Fibroblast of skin of abdomen (primary cell): ENCODE data around the gene ENTPD1.
"Not testable (repeated sequence)": the region's sequence is repeated elsewhere in the genome, so short reads cannot be mapped to it uniquely, and the experiment has no call there.

Experiments
- DNase-seq: peaks from one replicate; pipeline ENCODE4 v3.0.0-alpha.2; 2013

Gene ENTPD1

DNA sequence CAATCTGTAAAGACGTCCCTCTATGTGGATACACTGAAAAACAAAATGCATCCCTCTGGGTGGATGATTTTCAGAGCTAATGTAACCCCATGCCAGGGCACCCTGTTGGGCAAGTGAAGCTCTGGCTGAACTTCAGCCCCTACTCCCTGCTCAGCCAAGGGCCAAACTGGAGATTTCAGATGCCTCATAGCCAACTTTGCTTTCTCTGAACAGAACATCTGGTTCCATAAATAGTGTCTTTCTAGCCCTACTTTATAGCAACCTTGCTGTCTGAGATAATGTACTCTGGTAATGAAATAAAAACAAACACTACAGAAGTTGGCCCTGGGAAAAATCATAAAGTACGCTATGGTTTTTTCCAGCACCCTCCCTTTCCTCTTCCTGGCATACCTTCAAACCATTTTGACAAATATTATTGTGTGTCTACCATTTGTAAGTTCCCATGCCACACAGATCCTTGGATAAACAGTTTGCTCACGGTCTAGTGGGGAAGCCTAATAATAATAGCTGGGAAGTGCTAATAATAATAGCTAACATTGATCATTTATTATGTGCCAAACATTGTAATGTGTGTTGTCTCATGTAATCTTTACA lies 3.4 kb downstream of the ENTPD1 start:
- no peak for DNase-seq

- no peak for DNase-seq
Measured at GRCh38 chr10:95761939-95762492, 6.1 kb downstream of the ENTPD1 start.

GRCh38 chr10:95767884-95768556 lies 12.1 kb downstream of the ENTPD1 start:
- DNase-seq, result no peak

DNA sequence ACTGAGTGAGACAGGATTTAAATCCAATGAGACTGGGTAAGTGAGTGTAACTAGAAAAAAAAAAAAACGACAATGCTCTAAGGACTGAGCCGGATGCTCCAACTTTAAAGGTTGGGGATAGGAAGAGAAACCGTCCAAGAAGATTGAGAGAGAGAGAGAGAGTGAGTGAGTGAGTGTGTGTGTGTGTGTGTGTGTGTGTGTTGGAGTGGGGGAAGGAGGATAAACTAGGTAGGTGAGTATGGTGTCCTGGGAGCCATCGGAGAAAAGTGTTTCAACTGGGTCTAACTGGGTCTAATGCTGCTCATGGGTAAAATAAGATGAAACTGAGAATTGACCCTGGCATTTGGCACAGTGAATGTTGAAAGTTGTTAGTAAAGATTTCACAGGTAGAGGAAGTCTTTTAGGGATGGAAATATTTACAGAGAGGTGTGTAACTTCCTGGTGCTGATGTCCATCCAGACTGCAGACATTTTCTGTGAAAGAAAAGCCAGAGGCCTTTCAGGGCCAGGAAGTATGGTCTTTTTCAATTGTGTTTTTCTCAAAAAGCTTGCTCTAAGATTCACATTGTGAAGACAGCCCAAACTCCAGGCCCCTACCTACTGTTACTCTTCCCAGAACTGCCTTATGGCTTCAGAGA lies 14.2 kb downstream of the ENTPD1 start:
- no peak for DNase-seq

DNA sequence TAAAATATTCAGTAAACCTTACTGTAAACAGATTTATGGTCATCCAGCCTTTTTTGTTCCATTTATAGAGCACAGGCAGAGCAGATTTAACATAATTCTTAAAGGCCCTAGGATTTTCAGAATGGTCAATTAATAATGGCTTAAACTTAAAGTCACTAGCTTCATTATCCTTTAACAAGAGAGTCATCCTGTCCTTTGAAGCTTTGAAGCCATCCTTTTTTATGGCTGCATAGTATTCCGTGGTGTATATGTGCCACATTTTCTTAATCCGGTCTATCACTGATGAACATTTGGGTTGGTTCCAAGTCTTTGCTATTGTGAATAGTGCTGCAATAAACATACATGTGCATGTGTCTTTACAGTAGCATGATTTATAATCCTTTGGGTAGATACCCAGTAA lies 17.5 kb downstream of the ENTPD1 start:
- not testable (repeated sequence) for DNase-seq

DNA sequence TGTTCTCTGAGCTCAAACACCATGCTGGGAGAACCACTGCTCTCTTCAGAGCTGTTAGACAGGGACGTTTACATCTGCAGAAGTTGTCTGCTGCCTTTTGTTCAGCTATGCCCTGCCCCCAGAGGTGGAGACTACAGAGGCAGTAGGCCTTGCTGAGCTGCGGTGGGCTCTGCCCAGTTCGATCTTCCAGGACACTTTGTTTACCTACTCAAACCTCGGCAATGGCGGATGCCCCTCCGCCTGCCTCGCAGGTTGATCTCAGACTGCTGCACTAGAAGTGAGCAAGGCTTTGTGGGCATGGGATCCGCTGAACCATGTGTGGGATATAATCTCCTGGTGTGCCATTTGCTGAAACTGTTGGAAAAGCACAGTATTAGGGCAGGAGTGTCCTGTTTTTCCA lies 21.7 kb downstream of the ENTPD1 start:
- not testable (repeated sequence) for DNase-seq

DNA sequence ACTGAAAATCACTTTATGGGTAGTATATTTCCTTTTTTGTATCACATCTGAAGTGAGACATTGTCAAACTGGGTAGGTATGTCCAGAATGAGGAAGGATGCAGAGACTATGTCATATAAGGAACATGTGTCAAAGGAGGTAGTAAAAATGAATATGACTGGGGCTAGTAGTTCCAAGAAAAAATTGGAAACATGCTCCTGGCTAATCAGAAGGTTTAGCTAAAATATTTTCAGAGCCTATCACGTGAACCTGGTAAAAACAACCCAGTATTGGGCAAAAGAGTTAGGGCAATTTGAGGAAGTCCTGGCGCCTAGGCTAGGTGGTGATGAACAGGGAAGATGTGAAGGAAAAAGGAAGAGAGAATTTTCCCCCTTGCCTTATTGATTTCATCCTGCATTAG lies 26.4 kb downstream of the ENTPD1 start:
- no peak for DNase-seq

GRCh38 chr10:95783741-95784140 lies 27.8 kb downstream of the ENTPD1 start:
- no peak for DNase-seq

- no peak for DNase-seq
Measured at GRCh38 chr10:95784279-95784913, 28.4 kb downstream of the ENTPD1 start.

- no peak for DNase-seq
Measured at GRCh38 chr10:95785317-95785716, 29.4 kb downstream of the ENTPD1 start.

- DNase-seq, result no peak
Measured at GRCh38 chr10:95785942-95786669, 30.1 kb downstream of the ENTPD1 start.

- no peak for DNase-seq
Measured at GRCh38 chr10:95787447-95787846, 31.5 kb downstream of the ENTPD1 start.

GRCh38 chr10:95788830-95789229 lies 32.9 kb downstream of the ENTPD1 start:
- DNase-seq, result peak; percentile 47

- no peak for DNase-seq
Measured at GRCh38 chr10:95789902-95790301, 33.9 kb downstream of the ENTPD1 start.

- no peak for DNase-seq
Measured at GRCh38 chr10:95790982-95791381, 35.0 kb downstream of the ENTPD1 start.

- DNase-seq, result no peak
Measured at GRCh38 chr10:95791425-95791979, 35.5 kb downstream of the ENTPD1 start.

DNA sequence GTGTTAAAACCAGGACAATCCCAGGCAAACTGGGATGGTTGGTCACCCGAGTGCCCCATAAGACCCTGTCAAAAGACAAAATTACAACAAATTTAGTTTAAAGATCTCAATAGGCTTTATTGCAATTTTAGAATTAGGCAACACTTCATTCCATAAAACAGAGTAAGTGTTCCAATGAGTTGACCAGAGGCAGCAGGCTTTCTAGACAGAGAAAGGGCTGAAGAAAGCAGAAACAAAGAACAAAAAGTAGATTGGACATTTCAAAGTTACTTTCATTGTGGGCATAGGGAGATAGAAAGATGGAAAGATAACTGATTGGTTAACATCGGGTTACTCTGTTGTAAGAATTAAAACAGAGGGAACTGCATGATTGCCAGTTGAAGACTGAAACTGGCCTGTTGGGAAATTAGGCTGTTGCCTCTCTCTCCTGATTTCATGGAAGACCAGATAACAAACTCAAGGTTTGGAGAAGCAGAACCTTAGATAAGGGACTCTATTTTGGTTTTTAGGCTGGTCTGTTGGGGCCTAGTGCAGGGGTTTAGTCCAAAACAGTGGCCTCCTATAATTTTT lies 36.3 kb downstream of the ENTPD1 start:
- no peak for DNase-seq

GRCh38 chr10:95792874-95793285 lies 36.9 kb downstream of the ENTPD1 start:
- DNase-seq, result peak; percentile 45

- DNase-seq, result no peak
Measured at GRCh38 chr10:95793401-95794045, 37.6 kb downstream of the ENTPD1 start.

GRCh38 chr10:95794195-95794594 lies 38.2 kb downstream of the ENTPD1 start:
- no peak for DNase-seq

- no peak for DNase-seq
Measured at GRCh38 chr10:95795602-95796001, 39.6 kb downstream of the ENTPD1 start.
